ENCODE data around the gene TMPRSS6. TPM values are rescaled to one million over a fixed set of nuclear protein-coding genes. Genes with fewer than 3 reads are reported as not detected.
A peak's percentile ranks its signal among the peaks of the same experiment; 100 is the strongest.

Gene TMPRSS6
- total and polyA plus RNA-seq, 3 donors from 2014 or later = 1.5 to 4.0 (median 3.4) TPM

- H3K27ac ChIP-seq = no peak overlapping the region
- TF ChIP-seq, protein P1, sequence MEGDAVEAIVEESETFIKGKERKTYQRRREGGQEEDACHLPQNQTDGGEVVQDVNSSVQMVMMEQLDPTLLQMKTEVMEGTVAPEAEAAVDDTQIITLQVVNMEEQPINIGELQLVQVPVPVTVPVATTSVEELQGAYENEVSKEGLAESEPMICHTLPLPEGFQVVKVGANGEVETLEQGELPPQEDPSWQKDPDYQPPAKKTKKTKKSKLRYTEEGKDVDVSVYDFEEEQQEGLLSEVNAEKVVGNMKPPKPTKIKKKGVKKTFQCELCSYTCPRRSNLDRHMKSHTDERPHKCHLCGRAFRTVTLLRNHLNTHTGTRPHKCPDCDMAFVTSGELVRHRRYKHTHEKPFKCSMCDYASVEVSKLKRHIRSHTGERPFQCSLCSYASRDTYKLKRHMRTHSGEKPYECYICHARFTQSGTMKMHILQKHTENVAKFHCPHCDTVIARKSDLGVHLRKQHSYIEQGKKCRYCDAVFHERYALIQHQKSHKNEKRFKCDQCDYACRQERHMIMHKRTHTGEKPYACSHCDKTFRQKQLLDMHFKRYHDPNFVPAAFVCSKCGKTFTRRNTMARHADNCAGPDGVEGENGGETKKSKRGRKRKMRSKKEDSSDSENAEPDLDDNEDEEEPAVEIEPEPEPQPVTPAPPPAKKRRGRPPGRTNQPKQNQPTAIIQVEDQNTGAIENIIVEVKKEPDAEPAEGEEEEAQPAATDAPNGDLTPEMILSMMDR (IDR thresholded peaks at IDR 0.05) = no peak
- TF ChIP-seq POLR2A (IDR thresholded peaks at IDR 0.05) = no peak
- intact Hi-C loops (cut with DNase I; ENCODE audit: low total_unique reads) = no loop called here
- WGBS, 2 donors = 43 to 51% methylated on average over 6 of the region's 6 CpGs
- DNase-seq = peak; percentile 55
- no peak overlapping the region for H3K4me3 ChIP-seq
- H3K36me3 ChIP-seq (ENCODE audit: low read depth, missing control alignments) = no peaks in the 10 kb centered on the region
- no peaks in the 10 kb centered on the region for H3K9me3 ChIP-seq
- H3K4me1 ChIP-seq = no peaks in the 10 kb centered on the region
- H3K27me3 ChIP-seq = no peaks in the 10 kb centered on the region
Observed at GRCh38 chr22:37088108-37088605, 21.4 kb downstream of the TMPRSS6 start.

GRCh38 chr22:37086184-37086583 is 23.3 kb downstream of the TMPRSS6 start:
- Histone ChIP-seq H3K27ac (no peak overlapping the region), H3K9me3 (no peaks in the 10 kb centered on the region), H3K4me1 (no peaks in the 10 kb centered on the region), H3K27me3 (no peaks in the 10 kb centered on the region), H3K36me3 (ENCODE audit: low read depth, missing control alignments) (no peaks in the 10 kb centered on the region), H3K4me3 (no peak overlapping the region)
- DNase-seq = no peak
- TF ChIP-seq, protein P1 (IDR thresholded peaks at IDR 0.05) = no peak
- no peak for TF ChIP-seq POLR2A (IDR thresholded peaks at IDR 0.05)
- intact Hi-C loops (cut with DNase I; ENCODE audit: low total_unique reads) = no loop called here
- WGBS, 2 donors = 77 to 80% methylated on average over 10 to 15 of the region's 15 CpGs

DNA sequence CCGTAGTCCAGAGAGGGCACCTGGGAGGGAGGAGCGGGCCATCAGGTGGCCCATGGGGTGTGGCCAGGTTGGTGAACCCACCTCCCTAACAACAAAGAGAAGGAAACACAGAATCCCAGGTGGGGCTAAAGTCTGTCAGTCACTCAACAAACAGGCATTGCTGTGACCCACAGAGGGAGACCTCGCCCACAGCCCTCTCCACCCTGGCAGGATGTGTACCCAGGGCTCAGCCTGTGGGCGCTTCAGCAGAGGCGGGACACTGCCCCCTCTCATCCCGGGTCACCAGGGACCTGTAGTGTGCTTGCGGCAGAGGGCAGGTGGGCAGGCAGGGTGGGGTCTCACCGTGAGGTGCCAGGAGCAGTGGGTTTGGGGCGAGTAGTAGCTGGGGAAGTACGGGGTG is 25.1 kb downstream of the TMPRSS6 start:
- intact Hi-C loops (cut with DNase I; ENCODE audit: low total_unique reads) = no loop called here
- no peak overlapping the region for H3K4me3 ChIP-seq
- no peak for DNase-seq
- no peaks in the 10 kb centered on the region for H3K36me3 ChIP-seq (ENCODE audit: low read depth, missing control alignments)
- WGBS, 2 donors = 83 to 90% methylated on average over 6 to 10 of the region's 10 CpGs
- no peaks in the 10 kb centered on the region for H3K9me3 ChIP-seq
- TF ChIP-seq POLR2A (IDR thresholded peaks at IDR 0.05) = no peak
- H3K4me1 ChIP-seq = no peaks in the 10 kb centered on the region
- no peaks in the 10 kb centered on the region for H3K27me3 ChIP-seq
- no peak overlapping the region for H3K27ac ChIP-seq

GRCh38 chr22:37083914-37084313 is 25.6 kb downstream of the TMPRSS6 start:
- no peaks in the 10 kb centered on the region for H3K4me1 ChIP-seq
- H3K4me3 ChIP-seq = no peak overlapping the region
- H3K9me3 ChIP-seq = no peaks in the 10 kb centered on the region
- no peak for DNase-seq
- no peaks in the 10 kb centered on the region for H3K27me3 ChIP-seq
- no peaks in the 10 kb centered on the region for H3K36me3 ChIP-seq (ENCODE audit: low read depth, missing control alignments)
- no peak overlapping the region for H3K27ac ChIP-seq
- intact Hi-C loops (cut with DNase I; ENCODE audit: low total_unique reads) = no loop called here
- 77 to 87% methylated on average over 6 of the region's 6 CpGs for WGBS, 2 donors
- TF ChIP-seq POLR2A (IDR thresholded peaks at IDR 0.05) = no peak
- TF ChIP-seq, protein P1 (IDR thresholded peaks at IDR 0.05) = no peak

DNA sequence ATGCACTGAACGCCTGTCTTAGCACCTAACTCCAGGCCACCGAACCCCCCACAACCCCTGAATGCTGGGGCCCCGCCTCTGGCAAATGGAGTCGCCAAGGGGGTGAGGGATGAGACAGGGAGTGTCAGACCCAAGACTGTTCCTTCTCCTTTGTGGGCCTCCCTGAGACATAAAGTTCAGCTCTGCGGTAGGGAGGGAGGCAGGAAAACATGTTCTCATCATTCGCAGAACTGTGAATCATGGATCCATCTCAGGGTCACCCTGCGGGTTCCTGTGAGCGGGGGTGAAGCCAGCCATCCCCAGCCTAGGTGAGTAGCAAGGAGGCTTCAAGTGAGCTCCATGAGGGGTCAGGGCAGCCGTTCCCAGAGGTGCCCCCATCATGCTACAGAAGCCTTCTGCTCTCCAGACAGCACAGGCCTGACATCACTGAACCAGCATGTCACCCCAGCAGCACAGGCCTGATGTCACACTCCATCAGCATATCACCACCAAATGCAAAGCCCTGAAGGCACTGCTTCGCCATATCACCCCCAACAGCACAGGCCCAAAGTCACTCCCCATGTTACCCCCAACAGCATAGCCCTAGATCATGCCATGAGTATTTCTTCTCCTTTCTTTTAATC is 27.2 kb downstream of the TMPRSS6 start:
- Histone ChIP-seq H3K9me3 (no peaks in the 10 kb centered on the region), H3K27me3 (no peaks in the 10 kb centered on the region), H3K4me1 (no peaks in the 10 kb centered on the region), H3K27ac (no peak overlapping the region), H3K4me3 (no peak overlapping the region), H3K36me3 (ENCODE audit: low read depth, missing control alignments) (no peaks in the 10 kb centered on the region)
- DNase-seq = no peak
- TF ChIP-seq, protein P1 (IDR thresholded peaks at IDR 0.05) = no peak
- TF ChIP-seq POLR2A (IDR thresholded peaks at IDR 0.05) = no peak
- intact Hi-C loops (cut with DNase I; ENCODE audit: low total_unique reads) = no loop called here
- WGBS, 2 donors = 82 to 88% methylated on average over 9 to 10 of the region's 10 CpGs

Measured in testis (tissue), 3 donors.